Body of pancreas (tissue), 4 donors: ENCODE data around the gene PRMT2.

Source experiments
- CTCF ChIP-seq, 7 experiments: fragments of 450-650 bp in 4 of 7; fragments of 200-600 bp in 3 of 7; sonication (generic) in 3 of 7; IDR thresholded peaks; one replicate each; pipeline ENCODE4 v1.5.1; 2016 to 2019; ENCODE audit warnings: antibody characterized with exemption in 7 of 7
- POLR2A ChIP-seq, 3 donors: fragments of 450-650 bp; IDR thresholded peaks; one replicate each; pipeline ENCODE4 v1.6.1; 2016; ENCODE audit warnings: antibody characterized with exemption in 3 of 3, mild to moderate bottlenecking in 2 of 3

GRCh38 chr21:46606427-46606813 lies 29.1 kb upstream of the PRMT2 start:
- TF ChIP-seq CTCF (IDR thresholded peaks at IDR 0.05) (no peak), POLR2A (IDR thresholded peaks at IDR 0.05) (no peak)
